HL-60 (cell line): ENCODE data around the gene LIN37.

Experiments
- CTCF ChIP-seq: IDR thresholded peaks from one replicate; pipeline ENCODE4 v1.5.1; 2011; ENCODE audit warnings: low read length, control low read depth, inconsistent platforms; ENCODE audit not compliant: insufficient read depth
- GABPA ChIP-seq: IDR thresholded peaks from 2 replicates; pipeline ENCODE4 v1.6.1; 2012; ENCODE audit warnings: low read depth
- POLR2AphosphoS5 ChIP-seq: IDR thresholded peaks from 2 replicates; pipeline ENCODE4 v1.6.1; 2012; ENCODE audit warnings: low read depth
- SPI1 ChIP-seq: IDR thresholded peaks from 2 replicates; pipeline ENCODE4 v1.6.1; 2012; ENCODE audit warnings: low read depth, mild to moderate bottlenecking, borderline replicate concordance
- TF ChIP-seq, protein P1 (sequence below): IDR thresholded peaks from 2 replicates; pipeline ENCODE4 v1.6.1; 2012; ENCODE audit warnings: low read depth; ENCODE audit not compliant: insufficient replicate concordance

- TF ChIP-seq, protein P1, sequence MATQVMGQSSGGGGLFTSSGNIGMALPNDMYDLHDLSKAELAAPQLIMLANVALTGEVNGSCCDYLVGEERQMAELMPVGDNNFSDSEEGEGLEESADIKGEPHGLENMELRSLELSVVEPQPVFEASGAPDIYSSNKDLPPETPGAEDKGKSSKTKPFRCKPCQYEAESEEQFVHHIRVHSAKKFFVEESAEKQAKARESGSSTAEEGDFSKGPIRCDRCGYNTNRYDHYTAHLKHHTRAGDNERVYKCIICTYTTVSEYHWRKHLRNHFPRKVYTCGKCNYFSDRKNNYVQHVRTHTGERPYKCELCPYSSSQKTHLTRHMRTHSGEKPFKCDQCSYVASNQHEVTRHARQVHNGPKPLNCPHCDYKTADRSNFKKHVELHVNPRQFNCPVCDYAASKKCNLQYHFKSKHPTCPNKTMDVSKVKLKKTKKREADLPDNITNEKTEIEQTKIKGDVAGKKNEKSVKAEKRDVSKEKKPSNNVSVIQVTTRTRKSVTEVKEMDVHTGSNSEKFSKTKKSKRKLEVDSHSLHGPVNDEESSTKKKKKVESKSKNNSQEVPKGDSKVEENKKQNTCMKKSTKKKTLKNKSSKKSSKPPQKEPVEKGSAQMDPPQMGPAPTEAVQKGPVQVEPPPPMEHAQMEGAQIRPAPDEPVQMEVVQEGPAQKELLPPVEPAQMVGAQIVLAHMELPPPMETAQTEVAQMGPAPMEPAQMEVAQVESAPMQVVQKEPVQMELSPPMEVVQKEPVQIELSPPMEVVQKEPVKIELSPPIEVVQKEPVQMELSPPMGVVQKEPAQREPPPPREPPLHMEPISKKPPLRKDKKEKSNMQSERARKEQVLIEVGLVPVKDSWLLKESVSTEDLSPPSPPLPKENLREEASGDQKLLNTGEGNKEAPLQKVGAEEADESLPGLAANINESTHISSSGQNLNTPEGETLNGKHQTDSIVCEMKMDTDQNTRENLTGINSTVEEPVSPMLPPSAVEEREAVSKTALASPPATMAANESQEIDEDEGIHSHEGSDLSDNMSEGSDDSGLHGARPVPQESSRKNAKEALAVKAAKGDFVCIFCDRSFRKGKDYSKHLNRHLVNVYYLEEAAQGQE = no peak
- TF ChIP-seq CTCF = no peak
- TF ChIP-seq POLR2AphosphoS5 = no peak
- TF ChIP-seq GABPA = no peak
- no peak for TF ChIP-seq SPI1
These were observed 7.4 kb downstream of the LIN37 start for GRCh38 chr19:35755550-35756376.
